Chondrocyte (in vitro differentiated cells): ENCODE data around the gene RACGAP1. TPM values are rescaled to one million over a fixed set of nuclear protein-coding genes. Genes with fewer than 3 reads are reported as not detected.
"Not testable (repeated sequence)": the region's sequence is repeated elsewhere in the genome, so short reads cannot be mapped to it uniquely, and the experiment has no call there.

ENCODE experiments used
- DNase-seq: peaks from one replicate; pipeline ENCODE4 v3.0.0; 2021; ENCODE audit warnings: mixed read lengths, low spot score
- H3K27ac Mint-ChIP-seq: one replicate; pipeline ENCODE4 v1.8.0; 2021; ENCODE audit warnings: mild to moderate bottlenecking, moderate library complexity, mixed read lengths; ENCODE audit not compliant: unreplicated experiment
- H3K27me3 Mint-ChIP-seq: 2 replicates; pipeline ENCODE4 v1.8.0; 2021; ENCODE audit warnings: low read depth, mixed read lengths
- H3K36me3 Mint-ChIP-seq: 2 replicates; pipeline ENCODE4 v1.8.0; 2021; ENCODE audit warnings: low read depth, mixed read lengths
- H3K4me1 Mint-ChIP-seq: 2 replicates; pipeline ENCODE4 v1.8.0; 2021; ENCODE audit warnings: low read depth, mild to moderate bottlenecking, mixed read lengths
- H3K4me3 Mint-ChIP-seq: one replicate; pipeline ENCODE4 v1.8.0; 2021; ENCODE audit warnings: mild to moderate bottlenecking, moderate library complexity, mixed read lengths; ENCODE audit not compliant: unreplicated experiment
- H3K9me3 Mint-ChIP-seq: 2 replicates; pipeline ENCODE4 v1.8.0; 2021; ENCODE audit warnings: low read depth, mixed read lengths
- total RNA-seq: library from RNA; stranded (reverse); gene quantifications from 3 replicates; pipeline ENCODE4 v1.2.1, GENCODE V29; 2021
- TF ChIP-seq, protein P1 (sequence below): fragments of 200-600 bp; sonication (generic); IDR thresholded peaks from 2 replicates; pipeline ENCODE4 v1.5.0; 2021; ENCODE audit warnings: antibody characterized with exemption, mild to moderate bottlenecking, moderate library complexity

RACGAP1 gene
- total RNA-seq, 1 donor from 2014 or later = 25.7 TPM

- peaks cover 10% of the 10 kb centered on the region for H3K36me3 Mint-ChIP-seq
- no peaks in the 10 kb centered on the region for H3K27me3 Mint-ChIP-seq
- no peak overlapping the region for H3K4me3 Mint-ChIP-seq
- no peak overlapping the region for H3K27ac Mint-ChIP-seq
- H3K4me1 Mint-ChIP-seq = no peaks in the 10 kb centered on the region
- no peak for DNase-seq
- TF ChIP-seq, protein P1, sequence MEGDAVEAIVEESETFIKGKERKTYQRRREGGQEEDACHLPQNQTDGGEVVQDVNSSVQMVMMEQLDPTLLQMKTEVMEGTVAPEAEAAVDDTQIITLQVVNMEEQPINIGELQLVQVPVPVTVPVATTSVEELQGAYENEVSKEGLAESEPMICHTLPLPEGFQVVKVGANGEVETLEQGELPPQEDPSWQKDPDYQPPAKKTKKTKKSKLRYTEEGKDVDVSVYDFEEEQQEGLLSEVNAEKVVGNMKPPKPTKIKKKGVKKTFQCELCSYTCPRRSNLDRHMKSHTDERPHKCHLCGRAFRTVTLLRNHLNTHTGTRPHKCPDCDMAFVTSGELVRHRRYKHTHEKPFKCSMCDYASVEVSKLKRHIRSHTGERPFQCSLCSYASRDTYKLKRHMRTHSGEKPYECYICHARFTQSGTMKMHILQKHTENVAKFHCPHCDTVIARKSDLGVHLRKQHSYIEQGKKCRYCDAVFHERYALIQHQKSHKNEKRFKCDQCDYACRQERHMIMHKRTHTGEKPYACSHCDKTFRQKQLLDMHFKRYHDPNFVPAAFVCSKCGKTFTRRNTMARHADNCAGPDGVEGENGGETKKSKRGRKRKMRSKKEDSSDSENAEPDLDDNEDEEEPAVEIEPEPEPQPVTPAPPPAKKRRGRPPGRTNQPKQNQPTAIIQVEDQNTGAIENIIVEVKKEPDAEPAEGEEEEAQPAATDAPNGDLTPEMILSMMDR = no peak
- H3K9me3 Mint-ChIP-seq = no peaks in the 10 kb centered on the region
Measured at GRCh38 chr12:49998453-49998852, 26.8 kb downstream of the RACGAP1 start.

DNA sequence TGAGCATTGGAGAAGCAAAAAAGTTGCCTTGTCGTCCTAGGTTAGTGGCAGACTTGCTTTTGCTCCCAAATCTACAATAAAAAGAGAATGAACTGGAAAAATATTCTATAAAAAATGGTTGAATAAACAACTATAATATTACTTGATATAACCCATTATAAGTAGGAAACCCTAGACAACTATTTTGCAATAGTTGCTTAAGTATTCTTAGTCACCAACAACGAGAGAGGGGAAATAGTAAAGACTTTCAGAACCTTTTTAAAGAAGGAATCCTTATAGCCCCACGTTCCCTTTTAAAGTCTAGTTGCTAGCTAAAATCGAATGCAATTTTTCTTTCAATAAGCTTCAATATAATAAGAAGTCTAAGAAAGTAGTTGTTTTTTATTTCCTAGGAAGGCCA, 35.0 kb downstream of the RACGAP1 start:
- H3K36me3 Mint-ChIP-seq = peaks cover 11% of the 10 kb centered on the region
- H3K9me3 Mint-ChIP-seq = no peaks in the 10 kb centered on the region
- no peak for DNase-seq

DNA sequence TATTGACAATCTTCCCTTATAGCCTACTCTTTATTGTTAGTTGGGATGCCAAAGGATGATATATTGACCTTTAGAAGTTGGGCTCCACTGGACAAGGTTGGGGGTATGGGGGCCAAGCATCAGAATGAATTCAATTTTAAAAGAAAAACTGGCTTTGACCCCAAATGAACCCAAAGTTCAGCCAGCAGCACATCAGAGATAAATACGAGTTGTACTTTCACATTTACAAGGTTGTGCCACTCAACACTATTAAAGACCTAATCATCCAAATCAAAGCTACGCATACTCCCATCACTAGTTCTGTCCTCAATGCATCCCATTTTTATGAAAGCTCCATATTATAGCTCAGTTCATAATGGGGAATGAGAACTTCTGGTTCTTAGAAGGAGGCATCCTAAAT, 35.9 kb downstream of the RACGAP1 start:
- H3K4me1 Mint-ChIP-seq, H3K9me3 Mint-ChIP-seq: not testable (repeated sequence)

More for the DNA sequence above, 35.0 kb downstream of the RACGAP1 start:
- TF ChIP-seq, protein P1 = no peak
- H3K27me3 Mint-ChIP-seq = no peaks in the 10 kb centered on the region
- H3K4me1 Mint-ChIP-seq = no peaks in the 10 kb centered on the region
- no peak overlapping the region for H3K4me3 Mint-ChIP-seq
- H3K27ac Mint-ChIP-seq = no peak overlapping the region

DNA sequence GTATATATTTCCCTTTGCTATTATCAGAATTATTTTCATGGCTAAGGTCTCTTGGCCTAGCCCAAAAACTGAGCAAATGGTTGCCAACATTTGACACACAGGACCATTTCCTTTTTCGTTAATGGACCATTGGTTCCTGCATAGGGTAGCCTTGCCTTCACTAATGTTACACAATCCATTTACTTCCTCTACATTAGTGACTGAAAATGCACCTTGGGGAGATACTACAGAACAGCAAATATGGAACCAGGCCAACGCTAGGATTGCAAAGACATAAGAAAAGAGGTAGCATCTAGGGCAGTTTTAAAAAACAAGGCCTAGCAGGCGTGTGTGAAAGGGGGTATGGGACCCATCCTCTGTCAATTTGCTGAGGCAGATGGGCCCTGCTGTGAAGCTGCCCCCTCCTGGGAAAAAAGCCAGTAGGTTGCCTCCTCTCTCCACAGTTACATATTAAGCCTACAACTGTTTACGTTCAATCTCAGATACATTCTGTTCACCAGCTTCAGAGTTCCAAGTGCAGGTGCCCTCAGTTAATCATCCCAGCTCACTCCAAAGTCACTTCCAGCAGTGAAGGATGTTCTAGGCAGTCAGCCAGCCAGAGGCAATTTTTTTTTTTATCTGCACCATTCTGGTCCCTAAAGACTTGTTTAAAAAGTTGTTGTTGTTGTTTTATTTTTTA, 37.5 kb downstream of the RACGAP1 start:
- TF ChIP-seq, protein P1 = no peak
- H3K4me1 Mint-ChIP-seq = peaks cover 14% of the 10 kb centered on the region
- H3K36me3 Mint-ChIP-seq = peaks cover 5% of the 10 kb centered on the region

More for the DNA sequence above, 35.9 kb downstream of the RACGAP1 start:
- DNase-seq, H3K27me3 Mint-ChIP-seq, H3K27ac Mint-ChIP-seq, H3K4me3 Mint-ChIP-seq: not testable (repeated sequence)
- H3K36me3 Mint-ChIP-seq = peaks cover 11% of the 10 kb centered on the region

DNA sequence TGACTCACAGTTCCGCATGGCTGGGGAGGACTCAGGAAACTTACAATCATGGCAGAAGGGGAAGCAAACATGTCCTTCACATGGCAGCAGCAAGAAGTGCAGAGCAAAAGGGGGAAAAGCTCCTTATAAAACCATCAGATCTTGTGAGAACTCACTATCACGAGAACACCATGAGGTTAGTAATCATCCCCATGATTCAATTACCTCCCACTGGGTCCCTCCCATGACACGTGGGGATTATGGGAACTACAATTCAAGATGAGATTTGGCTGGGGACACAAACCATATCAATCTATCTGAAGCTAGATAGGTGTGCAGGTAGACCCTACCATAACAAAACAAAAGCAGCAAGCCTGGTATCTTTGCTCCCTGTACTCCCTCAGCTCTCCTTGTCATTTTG, 38.8 kb downstream of the RACGAP1 start:
- H3K27me3 Mint-ChIP-seq, DNase-seq: not testable (repeated sequence)

More for the DNA sequence above, 37.5 kb downstream of the RACGAP1 start:
- no peaks in the 10 kb centered on the region for H3K27me3 Mint-ChIP-seq
- no peaks in the 10 kb centered on the region for H3K9me3 Mint-ChIP-seq
- no peak overlapping the region for H3K4me3 Mint-ChIP-seq
- no peak for DNase-seq
- no peak overlapping the region for H3K27ac Mint-ChIP-seq

GRCh38 chr12:49985981-49986380, 39.3 kb downstream of the RACGAP1 start:
- DNase-seq = no peak
- H3K4me3 Mint-ChIP-seq = no peak overlapping the region
- TF ChIP-seq, protein P1 = no peak
- H3K9me3 Mint-ChIP-seq = no peaks in the 10 kb centered on the region
- H3K36me3 Mint-ChIP-seq = peaks cover 2% of the 10 kb centered on the region
- no peak overlapping the region for H3K27ac Mint-ChIP-seq
- H3K27me3 Mint-ChIP-seq = no peaks in the 10 kb centered on the region
- peaks cover 14% of the 10 kb centered on the region for H3K4me1 Mint-ChIP-seq

More for the DNA sequence above, 38.8 kb downstream of the RACGAP1 start:
- not testable (repeated sequence) for H3K27ac Mint-ChIP-seq, H3K9me3 Mint-ChIP-seq, H3K36me3 Mint-ChIP-seq, H3K4me3 Mint-ChIP-seq
- H3K4me1 Mint-ChIP-seq = peaks cover 14% of the 10 kb centered on the region
